HG02943 (cell line): ENCODE measurements around the gene ST7L.

ENCODE experiments used
- ATAC-seq: cut with Tn5 transposase; IDR thresholded peaks from one replicate; pipeline ENCODE4 v1.9.1; 2021; ENCODE audit warnings: mild to moderate bottlenecking, low read depth, moderate library complexity; ENCODE audit not compliant: unreplicated experiment

ST7L gene

GRCh38 chr1:112619518-112620376 is 806 bp upstream of the ST7L start, which contains the start of gene CAPZA1:
TSS of gene CAPZA1 (plus strand) at chr1:112619832. CDS start at chr1:112619845, 13 bp downstream.
- peak; percentile 75 for ATAC-seq

- ATAC-seq = no peak
These were observed 724 bp downstream of the ST7L start for GRCh38 chr1:112618114-112618720.

- no peak for ATAC-seq
These were observed 4.4 kb downstream of the ST7L start for GRCh38 chr1:112614460-112615065.

GRCh38 chr1:112605633-112606327 is 13.2 kb downstream of the ST7L start:
- ATAC-seq = no peak

GRCh38 chr1:112603541-112603940 is 15.4 kb downstream of the ST7L start:
- no peak for ATAC-seq

GRCh38 chr1:112603012-112603411 is 15.9 kb downstream of the ST7L start:
- no peak for ATAC-seq

- ATAC-seq = no peak
These were observed 19.5 kb downstream of the ST7L start for GRCh38 chr1:112599477-112599876.

GRCh38 chr1:112594208-112594876 is 24.6 kb downstream of the ST7L start:
- ATAC-seq = no peak

- no peak for ATAC-seq
These were observed 29.2 kb downstream of the ST7L start for GRCh38 chr1:112589766-112590165.

- no peak for ATAC-seq
These were observed 35.6 kb downstream of the ST7L start for GRCh38 chr1:112583366-112583765.

- no peak for ATAC-seq
These were observed 37.3 kb downstream of the ST7L start for GRCh38 chr1:112581586-112582192.

GRCh38 chr1:112579801-112580510 is 39.0 kb downstream of the ST7L start:
- ATAC-seq = no peak

GRCh38 chr1:112576240-112576639 is 42.7 kb downstream of the ST7L start:
- no peak for ATAC-seq

GRCh38 chr1:112575154-112575804 is 43.7 kb downstream of the ST7L start:
- no peak for ATAC-seq

- no peak for ATAC-seq
These were observed 53.1 kb downstream of the ST7L start for GRCh38 chr1:112565800-112566199.

GRCh38 chr1:112564081-112564480 is 54.9 kb downstream of the ST7L start:
- ATAC-seq = no peak

- no peak for ATAC-seq
These were observed 55.6 kb downstream of the ST7L start for GRCh38 chr1:112563341-112563740.

- ATAC-seq = no peak
These were observed 60.3 kb downstream of the ST7L start for GRCh38 chr1:112558634-112559033.

- no peak for ATAC-seq
These were observed 61.6 kb downstream of the ST7L start for GRCh38 chr1:112557385-112557784.
